Retinal pigment epithelial cell (primary cell): ENCODE results near the gene FLNB.

Experiments
- DNase-seq: peaks from one replicate; pipeline ENCODE4 v3.0.0-alpha.2; 2010; ENCODE audit warnings: low read depth
- H3K4me3 ChIP-seq: 2 replicates; pipeline ENCODE4 v1.5.1; 2011; ENCODE audit warnings: mild to moderate bottlenecking, low read length, control low read depth, moderate library complexity
- TF ChIP-seq, protein P1 (sequence below): conservative IDR thresholded peaks from 2 replicates; pipeline ENCODE4 v1.5.1; 2011; ENCODE audit warnings: low read depth, low read length, control low read depth, inconsistent platforms

FLNB gene

DNA sequence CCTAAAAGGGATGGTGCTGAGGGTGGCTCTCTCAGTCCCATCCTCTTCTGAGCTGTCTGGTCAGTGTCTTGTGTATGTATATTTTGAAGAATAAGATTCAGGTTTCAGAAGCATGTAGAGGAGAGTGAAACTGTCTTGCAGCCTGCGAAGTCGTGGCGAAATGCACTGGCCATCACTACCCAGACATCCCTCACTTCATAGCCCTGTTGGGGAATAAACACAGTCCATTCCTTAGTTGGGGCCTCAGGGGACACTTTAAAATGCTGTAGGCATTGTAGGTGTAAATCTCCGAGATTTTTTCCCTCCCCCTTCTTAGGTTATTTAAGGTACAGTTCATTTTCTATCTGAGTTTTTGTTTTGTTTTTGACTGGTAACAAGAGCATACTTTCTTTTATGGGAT is 108.8 kb downstream of the FLNB start:
- no peak overlapping the region for H3K4me3 ChIP-seq
- TF ChIP-seq, protein P1, sequence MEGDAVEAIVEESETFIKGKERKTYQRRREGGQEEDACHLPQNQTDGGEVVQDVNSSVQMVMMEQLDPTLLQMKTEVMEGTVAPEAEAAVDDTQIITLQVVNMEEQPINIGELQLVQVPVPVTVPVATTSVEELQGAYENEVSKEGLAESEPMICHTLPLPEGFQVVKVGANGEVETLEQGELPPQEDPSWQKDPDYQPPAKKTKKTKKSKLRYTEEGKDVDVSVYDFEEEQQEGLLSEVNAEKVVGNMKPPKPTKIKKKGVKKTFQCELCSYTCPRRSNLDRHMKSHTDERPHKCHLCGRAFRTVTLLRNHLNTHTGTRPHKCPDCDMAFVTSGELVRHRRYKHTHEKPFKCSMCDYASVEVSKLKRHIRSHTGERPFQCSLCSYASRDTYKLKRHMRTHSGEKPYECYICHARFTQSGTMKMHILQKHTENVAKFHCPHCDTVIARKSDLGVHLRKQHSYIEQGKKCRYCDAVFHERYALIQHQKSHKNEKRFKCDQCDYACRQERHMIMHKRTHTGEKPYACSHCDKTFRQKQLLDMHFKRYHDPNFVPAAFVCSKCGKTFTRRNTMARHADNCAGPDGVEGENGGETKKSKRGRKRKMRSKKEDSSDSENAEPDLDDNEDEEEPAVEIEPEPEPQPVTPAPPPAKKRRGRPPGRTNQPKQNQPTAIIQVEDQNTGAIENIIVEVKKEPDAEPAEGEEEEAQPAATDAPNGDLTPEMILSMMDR, result no peak
- no peak for DNase-seq

DNA sequence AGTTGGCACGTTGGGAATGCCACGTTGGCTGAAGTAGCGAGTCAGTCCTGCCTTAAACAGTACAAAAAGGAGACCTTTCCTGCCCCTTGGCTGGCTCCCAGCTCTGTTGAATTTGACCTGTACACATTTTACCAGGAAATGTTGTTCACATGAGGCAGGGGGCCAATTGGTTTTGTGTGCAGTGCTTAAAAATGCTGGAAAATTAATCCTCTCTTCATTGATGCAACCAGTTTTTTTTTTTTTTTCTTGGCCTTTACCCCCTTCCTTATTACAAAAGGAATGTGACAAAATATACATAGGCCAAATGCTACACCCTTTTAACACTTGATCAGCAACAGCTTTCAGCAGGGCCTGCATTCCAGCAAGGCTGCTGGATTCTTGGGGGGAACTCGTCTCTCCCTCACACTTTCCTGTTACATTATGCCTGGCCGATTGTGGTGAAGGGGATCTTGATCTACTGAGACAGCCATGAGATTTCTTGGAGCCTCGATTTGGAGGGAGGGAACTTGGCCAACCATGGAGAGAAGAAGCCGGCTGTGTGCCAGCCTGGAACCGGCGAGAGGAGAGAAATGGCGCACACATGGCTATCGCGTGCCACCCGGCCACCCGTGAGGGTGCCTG is 109.4 kb downstream of the FLNB start:
- peak; percentile 75 for DNase-seq
- TF ChIP-seq, protein P1, result no peak
- peak overlapping the region; percentile 3 for H3K4me3 ChIP-seq

DNA sequence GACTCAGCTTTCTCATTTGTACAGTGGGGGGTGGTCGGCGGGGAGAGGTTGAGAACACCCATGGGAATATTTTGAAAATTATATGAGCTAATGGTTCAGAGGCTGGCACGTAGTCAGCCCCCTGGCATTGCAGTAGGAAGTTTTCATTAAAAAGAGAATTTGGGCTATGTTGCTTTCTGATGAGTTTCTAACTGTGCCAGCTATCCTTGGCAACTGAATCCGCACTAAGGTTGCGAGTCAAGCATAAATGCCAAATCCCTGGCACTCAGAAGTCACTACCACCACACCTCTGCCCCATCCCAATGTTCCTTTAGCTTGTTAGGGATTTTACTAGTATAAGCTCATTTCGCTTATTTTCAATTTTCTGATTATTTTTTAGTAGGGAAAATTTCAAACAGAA is 111.0 kb downstream of the FLNB start:
- H3K4me3 ChIP-seq, result no peak overlapping the region
- no peak for DNase-seq
- TF ChIP-seq, protein P1, result no peak

DNA sequence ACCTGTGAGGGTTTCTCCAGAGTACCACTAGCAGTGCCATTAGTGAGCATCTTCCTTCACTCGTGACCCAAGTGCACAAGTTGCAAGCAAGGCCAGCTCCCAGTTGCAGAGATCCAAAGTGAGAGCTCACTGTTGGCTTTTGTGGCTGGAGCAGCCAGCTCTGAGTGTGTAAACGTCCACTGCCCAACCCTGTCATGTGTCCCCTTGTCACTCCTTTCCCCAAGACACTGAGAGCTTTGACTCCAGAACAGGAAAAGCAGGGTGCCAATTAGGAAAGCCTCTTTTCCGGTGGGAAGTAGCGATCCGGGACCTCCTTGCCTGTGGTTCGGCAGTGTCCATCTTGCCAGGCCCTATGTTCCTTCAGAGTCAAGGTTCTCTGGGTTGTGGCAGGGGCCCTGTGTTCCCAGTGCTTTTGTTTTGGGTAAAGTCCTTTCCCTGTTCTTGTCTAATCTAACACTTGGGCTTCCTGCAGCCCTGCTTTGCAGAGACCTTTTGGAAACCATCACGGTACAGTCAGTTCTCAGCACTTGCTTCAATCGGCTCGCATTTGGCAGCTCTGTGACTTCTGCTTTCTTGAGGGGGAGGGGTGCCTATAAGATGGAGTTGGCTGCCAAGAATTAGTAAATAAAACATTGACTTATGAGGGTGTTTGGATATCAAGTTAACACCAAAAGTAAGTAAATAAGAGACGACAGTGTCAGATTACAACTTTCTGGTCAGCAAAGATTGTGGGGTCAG is 112.0 kb downstream of the FLNB start:
- DNase-seq, result no peak
- TF ChIP-seq, protein P1, result no peak
- H3K4me3 ChIP-seq, result no peak overlapping the region

DNA sequence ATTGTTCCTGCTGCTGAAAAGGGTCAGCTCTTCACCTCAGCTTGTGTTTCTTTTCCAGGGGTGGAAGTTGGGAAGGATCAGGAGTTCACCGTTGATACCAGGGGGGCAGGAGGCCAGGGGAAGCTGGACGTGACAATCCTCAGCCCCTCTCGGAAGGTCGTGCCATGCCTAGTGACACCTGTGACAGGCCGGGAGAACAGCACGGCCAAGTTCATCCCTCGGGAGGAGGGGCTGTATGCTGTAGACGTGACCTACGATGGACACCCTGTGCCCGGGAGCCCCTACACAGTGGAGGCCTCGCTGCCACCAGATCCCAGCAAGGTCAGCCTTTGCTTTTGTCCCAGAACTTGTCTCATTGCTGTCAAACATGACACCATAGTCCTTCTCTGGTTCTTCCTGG is 113.0 kb downstream of the FLNB start:
- H3K4me3 ChIP-seq, result no peak overlapping the region
- TF ChIP-seq, protein P1, result no peak
- DNase-seq, result no peak

DNA sequence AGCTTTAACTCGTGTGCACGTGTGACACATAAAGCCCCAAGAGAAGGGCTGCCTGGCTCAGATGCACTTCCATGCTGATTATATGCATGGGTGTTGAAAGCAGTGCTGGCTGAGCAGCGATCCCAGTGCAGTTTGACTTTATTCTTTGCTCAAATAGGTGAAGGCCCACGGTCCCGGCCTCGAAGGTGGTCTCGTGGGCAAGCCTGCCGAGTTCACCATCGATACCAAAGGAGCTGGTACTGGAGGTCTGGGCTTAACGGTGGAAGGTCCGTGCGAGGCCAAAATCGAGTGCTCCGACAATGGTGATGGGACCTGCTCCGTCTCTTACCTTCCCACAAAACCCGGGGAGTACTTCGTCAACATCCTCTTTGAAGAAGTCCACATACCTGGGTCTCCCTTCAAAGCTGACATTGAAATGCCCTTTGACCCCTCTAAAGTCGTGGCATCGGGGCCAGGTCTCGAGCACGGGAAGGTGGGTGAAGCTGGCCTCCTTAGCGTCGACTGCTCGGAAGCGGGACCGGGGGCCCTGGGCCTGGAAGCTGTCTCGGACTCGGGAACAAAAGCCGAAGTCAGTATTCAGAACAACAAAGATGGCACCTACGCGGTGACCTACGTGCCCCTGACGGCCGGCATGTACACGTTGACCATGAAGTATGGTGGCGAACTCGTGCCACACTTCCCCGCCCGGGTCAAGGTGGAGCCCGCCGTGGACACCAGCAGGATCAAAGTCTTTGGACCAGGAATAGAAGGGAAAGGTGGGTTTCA is 114.9 kb downstream of the FLNB start:
- TF ChIP-seq, protein P1, result no peak
- DNase-seq, result no peak
- H3K4me3 ChIP-seq, result no peak overlapping the region
